Lung (tissue), 12 donors: ENCODE results near the gene RPRD1B. TPM values are rescaled to one million over a fixed set of nuclear protein-coding genes. Genes with fewer than 3 reads are reported as not detected.

Experiments
- ATAC-seq: fragments of 200-7000 bp; cut with Tn5 transposase; one replicate; pipeline ENCODE4 v1.9.1; 2020; ENCODE audit warnings: moderate number of reproducible peaks; ENCODE audit not compliant: insufficient read depth, low FRiP score
- DNase-seq, 3 donors: peaks; one replicate each; pipeline ENCODE4 v3.0.0-alpha.2; 2013 to 2017
- H3K27ac ChIP-seq, 2 donors: one replicate each; pipeline ENCODE4 v1.5.1; 2013; ENCODE audit warnings: mild to moderate bottlenecking in 2 of 2, moderate library complexity in 2 of 2, control low read depth in 1 of 2, inconsistent platforms in 1 of 2, low read depth in 1 of 2, low read length in 1 of 2
- H3K27me3 ChIP-seq, 3 donors: one replicate each; pipeline ENCODE4 v1.5.1; 2013; ENCODE audit warnings: low read length in 2 of 3; ENCODE audit not compliant: control insufficient read depth in 3 of 3, insufficient read depth in 3 of 3
- H3K36me3 ChIP-seq, 4 donors: one replicate each; pipeline ENCODE4 v1.5.1; 2013; ENCODE audit warnings: low read length in 4 of 4, mild to moderate bottlenecking in 1 of 4, moderate library complexity in 1 of 4; ENCODE audit not compliant: control insufficient read depth in 4 of 4, insufficient read depth in 4 of 4
- H3K4me1 ChIP-seq, 5 donors: one replicate each; pipeline ENCODE4 v1.5.1; 2013; ENCODE audit warnings: low read length in 5 of 5, mild to moderate bottlenecking in 2 of 5, moderate library complexity in 1 of 5; ENCODE audit not compliant: control insufficient read depth in 5 of 5, insufficient read depth in 5 of 5
- H3K4me3 ChIP-seq: one replicate; pipeline ENCODE4 v1.5.1; 2013; ENCODE audit warnings: mild to moderate bottlenecking, control low read depth, moderate library complexity
- H3K9ac ChIP-seq, 2 donors: one replicate each; pipeline ENCODE4 v1.5.1; 2013; ENCODE audit warnings: low read length in 2 of 2, control low read depth in 1 of 2; ENCODE audit not compliant: insufficient read depth in 1 of 2
- H3K9me3 ChIP-seq, 4 donors: one replicate each; pipeline ENCODE4 v1.5.1; 2013; ENCODE audit warnings: low read length in 3 of 4, mild to moderate bottlenecking in 1 of 4, moderate library complexity in 1 of 4; ENCODE audit not compliant: control insufficient read depth in 4 of 4, insufficient read depth in 3 of 4
- CTCF ChIP-seq: IDR thresholded peaks from 2 replicates; pipeline ENCODE4 v1.5.1; 2012; ENCODE audit warnings: mild to moderate bottlenecking; ENCODE audit errors: control extremely low read depth, extremely low read depth
- WGBS, 2 donors: extraction: QIAGEN DNeasy Blood & Tissue Kit; methylation state at CpG; one replicate each; pipeline ENCODE4 v1.1.7; 2013; 5-methylcytosine and 5-hydroxymethylcytosine counted together
- polyA plus RNA-seq, 2 donors: library from polyadenylated mRNA; stranded (reverse); fragments of 200-250 nt; gene quantifications; one replicate each; pipeline ENCODE4 v1.2.1, GENCODE V29; 2013
- total RNA-seq, 2 donors: library from RNA; depleted of rRNA in 1 of 2; stranded (reverse); fragments of >200 nt in 1 of 2; gene quantifications; one replicate each; pipeline ENCODE4 v1.2.1, GENCODE V29; 2014 to 2021
- donor health status: control.
- donor health status: control.
- donor health status: Bipolar disorder and iron deficiency.
- donor health status: healthy.
- donor health status: DM: yes; HTN: yes; CAD: no.

Gene RPRD1B
- total and polyA plus RNA-seq, 4 donors = 6.8 to 58.6 (median 26.6) TPM

GRCh38 chr20:38138086-38138778 lies 104.7 kb downstream of the RPRD1B start:
- ATAC-seq (no peak), DNase-seq (peak in 1 of 3 donors; percentile 5)
- Histone ChIP-seq H3K36me3 (peaks cover 24 to 39% (median 30%) of the 10 kb centered on the region in 4 donors), H3K9ac (no peak overlapping the region), H3K4me3 (no peak overlapping the region), H3K9me3 (no peaks in the 10 kb centered on the region), H3K27ac (peak overlapping the region in 1 of 2 donors; percentile 49), H3K4me1 (peaks cover 0 to 21% (median 15%) of the 10 kb centered on the region in 5 donors), H3K27me3 (no peaks in the 10 kb centered on the region)
- 94 to 95% methylated on average over 15 of the region's 15 CpGs for WGBS, 2 donors
- no peak for TF ChIP-seq CTCF

GRCh38 chr20:38139156-38139912 lies 105.8 kb downstream of the RPRD1B start:
- Histone ChIP-seq H3K4me1 (peaks cover 0 to 29% (median 25%) of the 10 kb centered on the region in 5 donors), H3K9ac (no peak overlapping the region), H3K27ac (peak overlapping the region in 1 of 2 donors; percentile 62), H3K9me3 (no peaks in the 10 kb centered on the region), H3K4me3 (no peak overlapping the region), H3K36me3 (peaks cover 23 to 37% (median 30%) of the 10 kb centered on the region in 4 donors), H3K27me3 (no peaks in the 10 kb centered on the region)
- ATAC-seq = no peak
- WGBS, 2 donors = 89 to 90% methylated on average over 25 of the region's 25 CpGs
- peak in 1 of 3 donors; percentile 8 for DNase-seq
- no peak for TF ChIP-seq CTCF

- ATAC-seq = no peak
- no peak for TF ChIP-seq CTCF
- 51 to 65% methylated on average over 12 of the region's 12 CpGs for WGBS, 2 donors
- Histone ChIP-seq H3K27ac (peak overlapping the region in 1 of 2 donors; percentile 61), H3K4me1 (peaks cover 0 to 36% (median 25%) of the 10 kb centered on the region in 5 donors), H3K4me3 (no peak overlapping the region), H3K9me3 (no peaks in the 10 kb centered on the region), H3K27me3 (no peaks in the 10 kb centered on the region), H3K36me3 (peaks cover 23 to 40% (median 32%) of the 10 kb centered on the region in 4 donors), H3K9ac (no peak overlapping the region)
- peak; percentile 48 to 61 (median 54) for DNase-seq
Observed at GRCh38 chr20:38139977-38140753, 106.6 kb downstream of the RPRD1B start.
